ENCODE measurements around the gene MORF4L1.

DNA sequence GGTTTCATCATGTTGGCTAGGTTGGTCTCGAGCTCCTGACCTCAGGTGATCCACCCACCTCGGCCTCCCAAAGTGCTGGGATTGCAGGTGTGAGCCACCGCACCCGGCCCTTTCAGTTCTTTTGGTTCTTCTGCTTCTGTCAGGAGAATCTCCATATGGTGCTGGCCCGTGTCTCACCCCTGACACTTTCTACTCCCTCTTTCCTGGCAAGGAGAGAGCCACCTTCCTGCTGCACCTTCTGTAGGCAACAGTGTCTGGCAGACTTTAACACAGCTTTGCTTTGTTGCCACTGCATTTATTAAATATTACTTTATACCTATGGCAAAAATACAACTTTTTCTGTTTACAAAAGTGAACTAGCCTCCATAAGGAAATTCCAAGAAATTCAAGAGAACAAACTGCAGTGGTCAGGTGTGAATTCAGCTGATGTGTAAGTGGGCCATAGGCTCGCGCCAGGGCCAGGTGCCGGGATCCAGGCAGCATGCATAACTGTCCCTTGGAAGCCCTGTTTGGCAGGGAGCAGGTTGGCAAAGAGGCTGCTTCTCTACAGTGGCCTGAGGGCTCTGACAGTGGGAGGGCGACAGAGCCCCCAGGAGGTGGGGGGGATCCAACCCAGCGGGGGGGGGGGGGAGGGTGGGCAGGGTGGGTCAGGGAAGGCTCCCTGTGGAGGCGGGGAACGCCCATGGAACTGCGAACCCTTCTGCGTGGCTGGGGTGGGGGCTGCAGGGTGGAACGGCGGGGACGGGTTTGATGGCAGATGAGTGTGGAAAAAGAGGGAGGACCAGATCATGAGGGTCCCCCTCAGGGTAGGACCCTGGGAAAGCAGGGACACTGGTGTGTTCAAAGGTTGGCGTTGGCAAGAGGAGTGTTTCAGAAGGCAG, 51.0 kb downstream of the MORF4L1 start:
- TF ChIP-seq, protein P1, sequence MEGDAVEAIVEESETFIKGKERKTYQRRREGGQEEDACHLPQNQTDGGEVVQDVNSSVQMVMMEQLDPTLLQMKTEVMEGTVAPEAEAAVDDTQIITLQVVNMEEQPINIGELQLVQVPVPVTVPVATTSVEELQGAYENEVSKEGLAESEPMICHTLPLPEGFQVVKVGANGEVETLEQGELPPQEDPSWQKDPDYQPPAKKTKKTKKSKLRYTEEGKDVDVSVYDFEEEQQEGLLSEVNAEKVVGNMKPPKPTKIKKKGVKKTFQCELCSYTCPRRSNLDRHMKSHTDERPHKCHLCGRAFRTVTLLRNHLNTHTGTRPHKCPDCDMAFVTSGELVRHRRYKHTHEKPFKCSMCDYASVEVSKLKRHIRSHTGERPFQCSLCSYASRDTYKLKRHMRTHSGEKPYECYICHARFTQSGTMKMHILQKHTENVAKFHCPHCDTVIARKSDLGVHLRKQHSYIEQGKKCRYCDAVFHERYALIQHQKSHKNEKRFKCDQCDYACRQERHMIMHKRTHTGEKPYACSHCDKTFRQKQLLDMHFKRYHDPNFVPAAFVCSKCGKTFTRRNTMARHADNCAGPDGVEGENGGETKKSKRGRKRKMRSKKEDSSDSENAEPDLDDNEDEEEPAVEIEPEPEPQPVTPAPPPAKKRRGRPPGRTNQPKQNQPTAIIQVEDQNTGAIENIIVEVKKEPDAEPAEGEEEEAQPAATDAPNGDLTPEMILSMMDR (IDR thresholded peaks at IDR 0.05), result no peak
- TF ChIP-seq POLR2A (IDR thresholded peaks at IDR 0.05), result no peak
